Stomach (tissue), 4 donors: ENCODE measurements around the gene CRACDL.

Experiments used
- EP300 ChIP-seq: sonication (generic); formaldehyde crosslinking; IDR thresholded peaks from one replicate; pipeline ENCODE4 v1.6.1; 2017; ENCODE audit warnings: antibody characterized with exemption
- POLR2A ChIP-seq, 4 donors: fragments of 450-650 bp; IDR thresholded peaks; one replicate each; pipeline ENCODE4 v1.6.1; 2016; ENCODE audit warnings: antibody characterized with exemption in 4 of 4, control low read depth in 2 of 4, mild to moderate bottlenecking in 1 of 4, moderate library complexity in 1 of 4
- POLR2AphosphoS5 ChIP-seq, 3 donors: sonication (generic); formaldehyde crosslinking; IDR thresholded peaks; one replicate each; pipeline ENCODE4 v1.6.1; 2016; ENCODE audit warnings: antibody characterized with exemption in 3 of 3
- TF ChIP-seq, protein P1 (sequence below), 7 experiments: fragments of 450-650 bp in 4 of 7; fragments of 200-600 bp in 3 of 7; sonication (generic) in 3 of 7; IDR thresholded peaks; one replicate each; pipeline ENCODE4 v1.5.1; 2016 to 2019; ENCODE audit warnings: antibody characterized with exemption in 7 of 7, control low read depth in 2 of 7, mild to moderate bottlenecking in 1 of 7

GRCh38 chr2:98810588-98810928, 125.5 kb downstream of the CRACDL start:
- TF ChIP-seq, protein P1, sequence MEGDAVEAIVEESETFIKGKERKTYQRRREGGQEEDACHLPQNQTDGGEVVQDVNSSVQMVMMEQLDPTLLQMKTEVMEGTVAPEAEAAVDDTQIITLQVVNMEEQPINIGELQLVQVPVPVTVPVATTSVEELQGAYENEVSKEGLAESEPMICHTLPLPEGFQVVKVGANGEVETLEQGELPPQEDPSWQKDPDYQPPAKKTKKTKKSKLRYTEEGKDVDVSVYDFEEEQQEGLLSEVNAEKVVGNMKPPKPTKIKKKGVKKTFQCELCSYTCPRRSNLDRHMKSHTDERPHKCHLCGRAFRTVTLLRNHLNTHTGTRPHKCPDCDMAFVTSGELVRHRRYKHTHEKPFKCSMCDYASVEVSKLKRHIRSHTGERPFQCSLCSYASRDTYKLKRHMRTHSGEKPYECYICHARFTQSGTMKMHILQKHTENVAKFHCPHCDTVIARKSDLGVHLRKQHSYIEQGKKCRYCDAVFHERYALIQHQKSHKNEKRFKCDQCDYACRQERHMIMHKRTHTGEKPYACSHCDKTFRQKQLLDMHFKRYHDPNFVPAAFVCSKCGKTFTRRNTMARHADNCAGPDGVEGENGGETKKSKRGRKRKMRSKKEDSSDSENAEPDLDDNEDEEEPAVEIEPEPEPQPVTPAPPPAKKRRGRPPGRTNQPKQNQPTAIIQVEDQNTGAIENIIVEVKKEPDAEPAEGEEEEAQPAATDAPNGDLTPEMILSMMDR (IDR thresholded peaks at IDR 0.05) = no peak
- TF ChIP-seq POLR2A (IDR thresholded peaks at IDR 0.05) (no peak), EP300 (no peak), POLR2AphosphoS5 (IDR thresholded peaks at IDR 0.05) (no peak)
